GM12892 (cell line): ENCODE measurements around the gene ANKRD22.

Source experiments
- POLR2A ChIP-seq: IDR thresholded peaks from 2 replicates; pipeline ENCODE4 v1.6.1; 2011; ENCODE audit warnings: low read depth, low read length, control low read depth
- POLR2AphosphoS5 ChIP-seq: IDR thresholded peaks from 2 replicates; pipeline ENCODE4 v1.6.1; 2011; ENCODE audit warnings: low read depth, low read length, control low read depth
- TAF1 ChIP-seq: IDR thresholded peaks from 2 replicates; pipeline ENCODE4 v1.6.1; 2011; ENCODE audit warnings: low read depth, mild to moderate bottlenecking, control low read depth, low read length, borderline replicate concordance

DNA sequence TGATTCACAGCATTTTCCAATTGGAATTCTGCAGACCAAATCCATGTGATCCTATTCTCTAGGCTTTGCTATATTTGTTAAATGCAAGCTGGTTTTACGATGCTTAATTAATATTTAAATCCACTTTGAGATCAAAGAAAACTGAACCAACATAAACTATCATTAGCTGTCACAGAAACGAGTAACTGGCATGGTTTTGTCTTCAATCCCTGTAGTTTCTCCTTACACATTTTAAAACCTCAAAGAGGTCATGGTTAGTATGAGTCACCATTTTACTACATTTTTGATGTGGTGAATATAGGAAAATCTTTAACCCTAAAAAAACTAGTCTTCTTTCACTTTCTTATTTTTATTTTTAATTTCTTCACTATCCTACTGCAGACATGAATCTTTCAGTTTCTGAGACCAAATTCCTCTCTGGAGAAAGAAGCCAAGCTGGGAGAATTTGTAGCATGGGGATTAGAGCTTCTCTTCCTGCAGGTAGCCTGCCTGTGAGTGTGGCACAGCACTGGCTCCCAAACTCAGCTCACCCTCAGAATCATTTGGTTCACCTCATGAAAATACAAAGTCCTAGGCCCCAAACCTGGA lies 57.8 kb downstream of the ANKRD22 start:
- TF ChIP-seq POLR2A (no peak), TAF1 (no peak), POLR2AphosphoS5 (no peak)
